HepG2 (cell line): ENCODE data around the gene SNAPC4. TPM values are rescaled to one million over a fixed set of nuclear protein-coding genes. Genes with fewer than 3 reads are reported as not detected.

ENCODE experiments used
- ATM ChIP-seq: fragments of 450-650 bp; IDR thresholded peaks from 2 replicates; pipeline ENCODE4 v1.7.1; 2017; ENCODE audit warnings: mild to moderate bottlenecking, borderline replicate concordance
- CREB3 ChIP-seq: sonication (generic); formaldehyde crosslinking; IDR thresholded peaks from 2 replicates; pipeline ENCODE4 v1.5.0; 2020; ENCODE audit warnings: missing genetic modification reagents
- ETV6 ChIP-seq: sonication (generic); formaldehyde crosslinking; conservative IDR thresholded peaks from 2 replicates; pipeline ENCODE4 v1.4.0; 2020; ENCODE audit warnings: missing genetic modification reagents
- HMG20A ChIP-seq: IDR thresholded peaks from 2 replicates; pipeline ENCODE4 v1.6.1; 2016; ENCODE audit warnings: borderline replicate concordance
- NFKB2 ChIP-seq: sonication (generic); formaldehyde crosslinking; IDR thresholded peaks from 2 replicates; pipeline ENCODE4 v1.4.0; 2020; ENCODE audit warnings: missing genetic modification reagents, borderline replicate concordance
- NFRKB ChIP-seq: fragments of 450-650 bp; IDR thresholded peaks from 2 replicates; pipeline ENCODE4 v1.6.1; 2017
- REXO4 ChIP-seq: sonication (generic); formaldehyde crosslinking; IDR thresholded peaks from 2 replicates; pipeline ENCODE4 v1.8.0; 2022; ENCODE audit warnings: missing genetic modification reagents, mild to moderate bottlenecking, borderline replicate concordance
- SMC3 ChIP-seq: IDR thresholded peaks from 2 replicates; pipeline ENCODE4 v1.6.1; 2011; ENCODE audit warnings: low read length, improper control_type of control experiment
- THAP9 ChIP-seq: sonication (generic); formaldehyde crosslinking; IDR thresholded peaks from 2 replicates; pipeline ENCODE4; 2020; ENCODE audit warnings: missing genetic modification reagents, mild to moderate bottlenecking, borderline replicate concordance
- ZNF142 ChIP-seq: sonication (generic); formaldehyde crosslinking; IDR thresholded peaks from 2 replicates; pipeline ENCODE4 v1.4.0; 2020; ENCODE audit warnings: missing genetic modification reagents
- ZNF569 ChIP-seq: sonication (generic); formaldehyde crosslinking; IDR thresholded peaks from 2 replicates; pipeline ENCODE4 v1.5.0; 2020; ENCODE audit warnings: mild to moderate bottlenecking, missing genetic modification reagents, moderate library complexity, borderline replicate concordance
- ZNF674 ChIP-seq: sonication (generic); formaldehyde crosslinking; IDR thresholded peaks from 2 replicates; pipeline ENCODE4 v1.5.0; 2020; ENCODE audit warnings: low read depth, mild to moderate bottlenecking, missing genetic modification reagents
- polyA plus RNA-seq, 8 experiments: library from polyadenylated mRNA; depleted of rRNA in 3 of 8; stranded (reverse) in 7 of 8; unstranded in 1 of 8; fragments of >200 nt; fragmentation: Illumina TruSeq in 4 of 8; extraction: Trizol in 4 of 8; gene quantifications; 2 replicates each; pipeline versions ENCODE4 v1.2.1 to v1.2.3, GENCODE V29; 2011 to 2016; ENCODE audit warnings: low read depth in 4 of 8, missing spikeins in 1 of 8, mixed read lengths in 1 of 8; ENCODE audit not compliant: insufficient read depth in 1 of 8
- total RNA-seq, 5 experiments: library from RNA; depleted of rRNA; stranded (reverse); fragments of >200 nt; fragmentation: Illumina TruSeq; extraction: Trizol; gene quantifications; 2 replicates each; pipeline ENCODE4 v1.2.3, GENCODE V29; 2016; ENCODE audit warnings: low read depth in 1 of 5
- TF ChIP-seq, protein P1 (sequence below): sonication (generic); formaldehyde crosslinking; IDR thresholded peaks from 2 replicates; pipeline ENCODE4 v1.4.0; 2020; ENCODE audit warnings: missing genetic modification reagents, borderline replicate concordance
- TF ChIP-seq, protein P2 (sequence below): sonication (generic); formaldehyde crosslinking; IDR thresholded peaks from 2 replicates; pipeline ENCODE4 v1.8.1; 2022; ENCODE audit warnings: mild to moderate bottlenecking, missing genetic modification reagents

SNAPC4 gene
- total and polyA plus RNA-seq, 2 of the 13 experiments (the other 11 are each of a cell fraction or from before 2014, with no cell fraction given), result 2.0 to 6.0 TPM

GRCh38 chr9:136372561-136373299 lies 27.2 kb downstream of the SNAPC4 start (continued):
- TF ChIP-seq THAP9 (CRISPR knock-in tag) (0 out of 2 replicates have a peak, but pooled peaks have one; percentile 42), REXO4 (CRISPR knock-in tag) (no peak), CREB3 (CRISPR knock-in tag) (no peak), ZNF674 (CRISPR knock-in tag) (no peak), ATM (no peak), ZNF142 (CRISPR knock-in tag) (peak; percentile 72), ZNF569 (CRISPR knock-in tag) (no peak), NFKB2 (CRISPR knock-in tag) (peak; percentile 45; the same call in 1 of the 2 replicates), SMC3 (peak; percentile 8; the same call in 1 of the 2 replicates), HMG20A (no peak), ETV6 (no peak), NFRKB (no peak)
- TF ChIP-seq, protein P1, sequence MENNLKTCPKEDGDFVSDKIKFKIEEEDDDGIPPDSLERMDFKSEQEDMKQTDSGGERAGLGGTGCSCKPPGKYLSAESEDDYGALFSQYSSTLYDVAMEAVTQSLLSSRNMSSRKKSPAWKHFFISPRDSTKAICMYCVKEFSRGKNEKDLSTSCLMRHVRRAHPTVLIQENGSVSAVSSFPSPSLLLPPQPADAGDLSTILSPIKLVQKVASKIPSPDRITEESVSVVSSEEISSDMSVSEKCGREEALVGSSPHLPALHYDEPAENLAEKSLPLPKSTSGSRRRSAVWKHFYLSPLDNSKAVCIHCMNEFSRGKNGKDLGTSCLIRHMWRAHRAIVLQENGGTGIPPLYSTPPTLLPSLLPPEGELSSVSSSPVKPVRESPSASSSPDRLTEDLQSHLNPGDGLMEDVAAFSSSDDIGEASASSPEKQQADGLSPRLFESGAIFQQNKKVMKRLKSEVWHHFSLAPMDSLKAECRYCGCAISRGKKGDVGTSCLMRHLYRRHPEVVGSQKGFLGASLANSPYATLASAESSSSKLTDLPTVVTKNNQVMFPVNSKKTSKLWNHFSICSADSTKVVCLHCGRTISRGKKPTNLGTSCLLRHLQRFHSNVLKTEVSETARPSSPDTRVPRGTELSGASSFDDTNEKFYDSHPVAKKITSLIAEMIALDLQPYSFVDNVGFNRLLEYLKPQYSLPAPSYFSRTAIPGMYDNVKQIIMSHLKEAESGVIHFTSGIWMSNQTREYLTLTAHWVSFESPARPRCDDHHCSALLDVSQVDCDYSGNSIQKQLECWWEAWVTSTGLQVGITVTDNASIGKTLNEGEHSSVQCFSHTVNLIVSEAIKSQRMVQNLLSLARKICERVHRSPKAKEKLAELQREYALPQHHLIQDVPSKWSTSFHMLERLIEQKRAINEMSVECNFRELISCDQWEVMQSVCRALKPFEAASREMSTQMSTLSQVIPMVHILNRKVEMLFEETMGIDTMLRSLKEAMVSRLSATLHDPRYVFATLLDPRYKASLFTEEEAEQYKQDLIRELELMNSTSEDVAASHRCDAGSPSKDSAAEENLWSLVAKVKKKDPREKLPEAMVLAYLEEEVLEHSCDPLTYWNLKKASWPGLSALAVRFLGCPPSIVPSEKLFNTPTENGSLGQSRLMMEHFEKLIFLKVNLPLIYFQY (CRISPR knock-in tag), result no peak
- TF ChIP-seq, protein P2, sequence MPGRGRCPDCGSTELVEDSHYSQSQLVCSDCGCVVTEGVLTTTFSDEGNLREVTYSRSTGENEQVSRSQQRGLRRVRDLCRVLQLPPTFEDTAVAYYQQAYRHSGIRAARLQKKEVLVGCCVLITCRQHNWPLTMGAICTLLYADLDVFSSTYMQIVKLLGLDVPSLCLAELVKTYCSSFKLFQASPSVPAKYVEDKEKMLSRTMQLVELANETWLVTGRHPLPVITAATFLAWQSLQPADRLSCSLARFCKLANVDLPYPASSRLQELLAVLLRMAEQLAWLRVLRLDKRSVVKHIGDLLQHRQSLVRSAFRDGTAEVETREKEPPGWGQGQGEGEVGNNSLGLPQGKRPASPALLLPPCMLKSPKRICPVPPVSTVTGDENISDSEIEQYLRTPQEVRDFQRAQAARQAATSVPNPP (CRISPR knock-in tag), result no peak
